ENCODE data around the gene PIK3AP1.

The PIK3AP1 gene

GRCh38 chr10:96667401-96667800, 52.9 kb downstream of the PIK3AP1 start:
- TF ChIP-seq CTCF (IDR thresholded peaks at IDR 0.05; ENCODE audit: extremely low read depth, insufficient read depth, missing control alignments) = no peak
- in situ Hi-C loops (cut with MboI; ENCODE audit: low pct_unique_long_range_greater_than_20kb, low sequenced_read_pairs, unreplicated experiment) = no loop called here
- no peak for DNase-seq (ENCODE audit: low spot score)

GRCh38 chr10:96666741-96667140, 53.6 kb downstream of the PIK3AP1 start:
- DNase-seq (ENCODE audit: low spot score) = no peak
- TF ChIP-seq CTCF (IDR thresholded peaks at IDR 0.05; ENCODE audit: extremely low read depth, insufficient read depth, missing control alignments) = no peak
- in situ Hi-C loops (cut with MboI; ENCODE audit: low pct_unique_long_range_greater_than_20kb, low sequenced_read_pairs, unreplicated experiment) = no loop called here

- DNase-seq (ENCODE audit: low spot score) = no peak
- in situ Hi-C loops (cut with MboI; ENCODE audit: low pct_unique_long_range_greater_than_20kb, low sequenced_read_pairs, unreplicated experiment) = no loop called here
- TF ChIP-seq CTCF (IDR thresholded peaks at IDR 0.05; ENCODE audit: extremely low read depth, insufficient read depth, missing control alignments) = no peak
Measured at GRCh38 chr10:96665306-96665705, 55.0 kb downstream of the PIK3AP1 start.

- peak; percentile 54 for DNase-seq (ENCODE audit: low spot score)
- in situ Hi-C loops (cut with MboI; ENCODE audit: low pct_unique_long_range_greater_than_20kb, low sequenced_read_pairs, unreplicated experiment) = no loop called here
- no peak for TF ChIP-seq CTCF (IDR thresholded peaks at IDR 0.05; ENCODE audit: extremely low read depth, insufficient read depth, missing control alignments)
Measured at GRCh38 chr10:96664563-96664962, 55.8 kb downstream of the PIK3AP1 start.

- DNase-seq (ENCODE audit: low spot score) = no peak
- TF ChIP-seq CTCF (IDR thresholded peaks at IDR 0.05; ENCODE audit: extremely low read depth, insufficient read depth, missing control alignments) = no peak
- in situ Hi-C loops (cut with MboI; ENCODE audit: low pct_unique_long_range_greater_than_20kb, low sequenced_read_pairs, unreplicated experiment) = no loop called here
Measured at GRCh38 chr10:96663797-96664196, 56.5 kb downstream of the PIK3AP1 start.

GRCh38 chr10:96661632-96662031, 58.7 kb downstream of the PIK3AP1 start:
- in situ Hi-C loops (cut with MboI; ENCODE audit: low pct_unique_long_range_greater_than_20kb, low sequenced_read_pairs, unreplicated experiment) = no loop called here
- no peak for TF ChIP-seq CTCF (IDR thresholded peaks at IDR 0.05; ENCODE audit: extremely low read depth, insufficient read depth, missing control alignments)
- no peak for DNase-seq (ENCODE audit: low spot score)

- DNase-seq (ENCODE audit: low spot score) = no peak
- in situ Hi-C loops (cut with MboI; ENCODE audit: low pct_unique_long_range_greater_than_20kb, low sequenced_read_pairs, unreplicated experiment) = no loop called here
- no peak for TF ChIP-seq CTCF (IDR thresholded peaks at IDR 0.05; ENCODE audit: extremely low read depth, insufficient read depth, missing control alignments)
Measured at GRCh38 chr10:96660297-96660696, 60.0 kb downstream of the PIK3AP1 start.

Data from GM13977 (cell line).